Endometrial microvascular endothelial cells (primary cell): Measurements from ENCODE around the gene TRAF3IP3. TPM values are rescaled to one million over a fixed set of nuclear protein-coding genes. Genes with fewer than 3 reads are reported as not detected.
"Not testable (repeated sequence)": the region's sequence is repeated elsewhere in the genome, so short reads cannot be mapped to it uniquely, and the experiment has no call there.

Experiments
- in situ Hi-C: cut with HindIII; loops from 2 replicates; pipeline ENCODE4 v1.10.0; 2017; ENCODE audit warnings: low sequenced_read_pairs, low pct_unique_long_range_greater_than_20kb; ENCODE audit errors: inconsistent ontology term
- total RNA-seq: library from RNA; depleted of rRNA; stranded (reverse); fragments of >200 nt; gene quantifications from one replicate; pipeline ENCODE4 v1.2.3, GENCODE V29; 2015; ENCODE audit errors: inconsistent ontology term

Gene TRAF3IP3
- total RNA-seq, 1 donor from 2014 or later: not detected

GRCh38 chr1:209786146-209786545 is 30.3 kb downstream of the TRAF3IP3 start:
- in situ Hi-C loops: no loop called here

DNA sequence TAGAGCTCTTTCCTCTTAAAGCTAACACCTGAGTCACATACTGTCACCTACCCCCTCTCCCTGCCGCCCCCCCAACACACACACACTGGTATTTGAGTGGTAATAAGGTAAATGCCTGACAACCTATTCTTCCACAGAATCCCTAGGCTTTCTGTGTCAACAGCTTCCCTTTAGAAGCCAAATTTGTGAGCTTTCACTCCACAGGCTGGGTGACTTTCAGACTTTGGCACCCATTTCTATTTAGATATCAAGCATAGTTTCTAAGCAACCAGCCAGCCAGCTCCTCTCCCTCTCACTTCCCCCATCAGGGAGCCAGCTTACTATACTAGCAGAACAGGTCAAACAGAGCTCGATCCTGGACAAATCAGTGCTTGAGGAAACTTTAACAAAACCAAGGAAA is 31.7 kb downstream of the TRAF3IP3 start:
- in situ Hi-C loops: no loop called here

DNA sequence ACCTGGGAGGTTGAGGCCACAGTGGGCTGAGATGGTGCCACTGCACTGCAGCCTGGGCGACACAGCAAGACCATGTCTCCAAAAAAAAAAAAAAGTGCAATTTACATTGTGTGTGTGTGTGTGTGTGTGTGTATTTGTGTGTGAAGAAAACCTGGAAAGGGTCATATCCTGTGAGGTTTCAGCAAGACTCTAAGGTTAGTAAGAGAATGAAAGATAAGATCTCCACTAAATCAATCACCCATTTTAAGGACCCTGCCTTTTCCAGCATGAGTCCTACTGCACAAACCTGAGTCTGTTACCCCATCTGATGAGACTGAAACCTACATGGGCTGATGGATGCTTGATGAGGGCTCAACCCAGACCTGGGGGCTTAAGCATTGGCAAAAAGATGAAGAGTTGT is 33.4 kb downstream of the TRAF3IP3 start:
- in situ Hi-C loops: no loop called here

DNA sequence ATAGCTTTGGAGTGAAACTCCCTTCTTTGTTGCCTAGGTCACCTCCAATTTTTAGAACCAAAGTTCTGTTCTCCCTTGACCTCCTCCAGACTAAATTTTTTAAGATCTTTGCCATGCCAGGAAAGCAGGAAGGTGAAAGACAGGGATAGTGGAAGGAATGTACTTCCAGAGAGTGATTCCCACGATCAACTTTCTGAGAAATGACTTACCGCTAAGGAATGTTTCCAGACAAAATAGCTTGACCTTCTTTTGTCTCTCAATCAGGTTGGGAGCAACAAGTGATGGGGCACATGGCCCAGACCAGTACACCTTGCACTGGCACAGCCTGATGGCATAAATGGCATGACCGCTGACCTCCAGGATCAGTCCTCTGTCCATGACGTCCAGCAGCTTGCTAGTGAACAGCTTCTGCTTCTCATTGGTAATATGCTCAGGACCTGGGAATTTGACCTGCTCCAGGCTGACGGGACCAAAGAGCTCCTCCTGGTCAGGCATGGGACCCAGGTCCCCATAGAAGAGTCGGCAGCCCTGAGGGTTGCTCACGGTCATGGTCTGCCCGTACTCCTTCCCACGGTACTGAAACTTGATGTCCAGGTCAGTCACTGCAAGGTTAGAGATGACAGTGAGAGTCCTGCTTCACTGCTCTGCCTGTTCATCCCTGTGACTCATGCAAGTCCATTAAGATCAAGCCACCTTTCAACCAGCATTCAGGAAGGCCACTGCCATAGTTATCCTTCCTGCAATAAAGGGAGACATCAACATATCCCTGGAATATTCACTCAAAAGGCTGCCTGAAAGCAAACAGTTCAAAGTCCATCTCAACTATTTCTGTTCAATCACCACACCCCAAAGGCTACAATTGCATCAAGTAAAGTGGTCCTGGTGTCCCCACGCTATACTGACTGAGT is 34.7 kb downstream of the TRAF3IP3 start:
- in situ Hi-C loops: no loop called here

GRCh38 chr1:209791920-209792319 is 36.1 kb downstream of the TRAF3IP3 start:
- in situ Hi-C loops: no loop called here

DNA sequence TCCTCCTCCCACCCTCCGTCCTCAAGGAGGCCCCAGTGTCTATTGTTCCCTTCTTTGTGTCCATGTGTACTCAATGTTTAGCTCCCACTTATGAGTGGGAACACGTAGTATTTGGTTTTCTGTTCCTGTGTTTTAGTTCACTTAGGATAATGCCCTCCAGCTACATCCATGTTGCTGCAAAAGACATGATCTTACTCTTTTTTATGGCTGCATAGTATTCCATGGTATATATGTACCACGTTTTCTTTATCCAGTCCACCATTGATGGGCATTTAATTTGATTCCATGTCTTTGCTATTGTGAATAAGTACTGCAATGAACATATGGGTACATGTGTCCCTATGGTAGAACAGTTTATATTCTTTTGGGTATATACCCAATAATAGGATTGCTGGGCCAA is 37.9 kb downstream of the TRAF3IP3 start:
- in situ Hi-C loops: not testable (repeated sequence)

- in situ Hi-C loops: no loop called here
These were observed 42.3 kb downstream of the TRAF3IP3 start for GRCh38 chr1:209797978-209798639.

DNA sequence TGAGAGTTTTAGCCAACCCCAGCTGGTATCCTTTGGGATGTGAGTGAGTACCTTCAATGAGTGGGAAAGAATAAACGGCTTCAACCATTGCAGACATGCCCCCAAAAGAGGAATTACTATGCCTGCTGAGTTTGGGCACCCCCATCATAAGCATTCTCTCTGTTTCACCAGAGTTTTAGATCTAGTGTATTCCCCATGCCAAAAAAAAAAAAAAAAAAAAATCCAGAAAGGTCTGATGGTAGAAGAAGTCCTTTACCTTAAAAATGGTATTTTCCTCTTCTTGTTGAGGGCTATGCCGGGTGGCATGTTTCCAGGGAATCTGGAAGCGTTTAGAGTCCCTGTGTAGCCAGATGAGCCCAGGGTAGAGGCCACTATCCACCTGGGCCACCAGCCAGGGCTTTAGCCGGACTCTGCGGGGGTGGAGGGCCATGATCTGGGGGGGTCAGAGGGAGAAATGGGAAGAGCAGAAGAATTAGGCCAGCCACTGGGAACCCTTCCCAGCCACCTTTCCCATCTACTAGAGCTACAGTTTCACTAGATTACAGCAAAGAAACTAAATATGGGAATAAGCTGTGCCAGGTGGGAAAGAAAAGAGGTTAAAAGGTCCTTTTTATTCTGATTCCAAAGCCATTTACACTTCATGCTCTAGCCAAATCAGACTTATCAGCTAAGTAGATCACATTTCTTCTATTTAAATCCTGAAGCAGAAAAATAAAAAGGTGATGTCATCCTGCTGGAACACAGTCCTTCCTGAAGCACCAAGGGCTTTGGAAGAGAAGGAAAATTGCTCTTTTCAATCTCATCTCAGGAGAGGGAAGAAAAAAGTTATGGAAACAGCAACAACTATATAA is 45.4 kb downstream of the TRAF3IP3 start:
- in situ Hi-C loops: no loop called here

DNA sequence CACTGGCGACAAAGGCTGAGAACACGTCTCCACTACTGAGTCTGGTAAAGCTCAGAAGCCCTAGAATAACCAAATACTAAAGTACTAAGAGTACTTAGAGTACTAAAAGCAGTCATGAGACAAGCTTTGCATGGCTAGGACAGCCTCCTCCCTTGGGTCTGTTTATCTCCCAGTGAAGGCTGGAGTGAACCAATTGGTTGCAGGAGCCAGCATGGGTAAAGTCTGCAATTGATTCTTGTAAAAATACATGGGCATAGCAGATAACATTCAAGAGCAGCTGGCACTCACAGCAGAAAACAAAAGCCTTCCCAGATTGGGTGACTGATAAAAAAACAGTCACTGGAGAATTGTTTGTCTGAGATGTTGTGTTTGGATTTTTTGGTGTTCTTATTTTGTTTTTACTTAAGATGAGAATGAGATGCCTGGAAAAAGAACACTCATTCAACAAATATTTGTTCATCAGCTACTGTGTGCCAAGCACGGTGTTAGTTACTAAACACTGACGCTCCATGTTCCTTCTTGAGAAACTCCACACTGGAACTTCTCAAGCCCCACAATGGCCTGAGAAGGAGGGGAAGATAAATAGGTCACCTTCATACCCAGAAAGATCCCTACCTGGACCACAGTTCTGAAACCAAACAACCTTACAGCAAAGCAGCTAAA is 46.4 kb downstream of the TRAF3IP3 start:
- in situ Hi-C loops: no loop called here

DNA sequence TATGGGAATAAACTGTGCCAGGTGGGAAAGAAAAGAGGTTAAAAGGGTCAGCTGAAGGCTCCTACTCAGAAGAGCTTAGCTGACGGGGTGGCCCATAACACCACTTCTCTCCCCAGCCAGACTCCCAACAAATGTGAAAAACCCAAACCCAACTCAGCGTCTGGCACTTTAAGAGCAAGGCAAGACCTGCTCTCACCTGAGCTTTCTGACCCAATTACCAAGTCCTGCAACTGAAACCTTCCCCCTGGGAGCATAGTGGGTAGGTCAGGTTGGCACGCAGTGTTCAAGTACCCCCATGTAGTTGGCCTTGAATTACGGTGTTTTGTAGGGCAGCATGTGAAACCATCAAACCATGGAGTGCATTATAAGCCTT is 46.9 kb downstream of the TRAF3IP3 start:
- in situ Hi-C loops: no loop called here

GRCh38 chr1:209803568-209803967 is 47.7 kb downstream of the TRAF3IP3 start:
- in situ Hi-C loops: no loop called here

- in situ Hi-C loops: no loop called here
These were observed 49.5 kb downstream of the TRAF3IP3 start for GRCh38 chr1:209805341-209805781.

DNA sequence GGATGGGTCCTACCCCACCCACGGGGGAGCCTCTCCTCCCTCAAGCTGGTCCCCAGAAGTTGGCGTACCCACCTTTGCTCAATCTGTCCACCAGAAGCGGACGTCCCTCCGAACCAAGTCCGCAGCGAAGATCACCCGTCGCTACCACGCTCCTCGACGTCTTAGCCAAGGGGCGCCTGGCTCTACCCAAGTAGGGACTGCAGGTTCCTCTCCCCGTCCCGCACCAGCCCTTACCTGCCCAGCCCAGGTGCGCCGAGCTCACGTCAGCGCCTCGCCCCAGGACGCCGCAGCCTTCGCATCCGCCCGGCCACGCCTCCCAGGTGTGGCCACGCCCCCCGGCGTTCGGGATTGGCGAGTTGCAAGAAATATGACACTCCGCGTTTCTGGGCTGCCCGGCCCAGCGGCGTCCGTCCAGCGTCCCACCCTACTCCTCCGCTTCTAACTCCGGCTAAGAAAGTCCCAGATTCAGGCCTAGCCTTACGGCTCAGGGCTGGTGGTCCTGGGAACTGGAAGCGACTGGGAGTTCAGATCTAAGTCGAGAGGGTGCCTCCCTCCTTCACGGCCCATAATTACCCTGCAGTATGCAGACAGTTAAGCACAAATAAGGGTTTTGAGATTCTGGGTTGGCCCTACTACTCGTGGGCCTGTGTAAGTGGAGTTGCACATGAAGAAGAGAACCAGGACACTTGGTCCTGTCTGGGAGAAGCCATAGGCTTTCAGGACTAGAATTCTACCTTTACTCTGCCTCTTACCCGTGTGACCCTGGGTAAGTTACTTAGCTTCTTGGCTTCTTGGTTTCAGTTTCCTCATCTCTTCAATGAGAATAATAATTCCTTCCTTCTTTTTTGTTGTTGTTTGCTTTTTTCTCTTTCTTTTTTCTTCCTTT is 50.3 kb downstream of the TRAF3IP3 start, which contains the start of gene IRF6:
Gene IRF6, minus strand, starts transcription at position 268 of the 886 bp plus-strand sequence. CDS start 4,729 bp downstream, outside the sequence.
- in situ Hi-C loops: no loop called here

- in situ Hi-C loops: no loop called here
These were observed 51.7 kb downstream of the TRAF3IP3 start for GRCh38 chr1:209807509-209807908.

- in situ Hi-C loops: no loop called here
These were observed 52.3 kb downstream of the TRAF3IP3 start for GRCh38 chr1:209808059-209808581.

DNA sequence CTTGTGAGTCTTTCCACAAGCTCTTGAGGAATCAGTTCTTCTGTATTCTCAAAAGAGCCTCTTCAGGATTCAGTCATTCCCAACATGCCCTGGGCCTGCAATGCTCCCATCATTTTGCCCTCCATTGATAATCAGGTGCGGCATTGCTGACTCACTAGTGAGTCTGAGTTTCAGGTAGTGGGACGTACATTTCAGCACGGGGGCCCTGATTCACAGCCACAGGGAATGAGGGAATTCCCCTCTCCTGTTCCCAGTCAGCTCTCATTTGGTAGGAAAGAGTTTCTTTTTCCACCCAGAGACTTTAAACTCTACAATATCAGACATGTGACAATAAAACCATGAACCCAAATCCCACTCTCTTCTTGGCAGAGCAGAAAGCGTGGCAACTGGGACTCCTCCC is 53.8 kb downstream of the TRAF3IP3 start:
- in situ Hi-C loops: no loop called here

GRCh38 chr1:209810783-209811182 is 54.9 kb downstream of the TRAF3IP3 start:
- in situ Hi-C loops: no loop called here

DNA sequence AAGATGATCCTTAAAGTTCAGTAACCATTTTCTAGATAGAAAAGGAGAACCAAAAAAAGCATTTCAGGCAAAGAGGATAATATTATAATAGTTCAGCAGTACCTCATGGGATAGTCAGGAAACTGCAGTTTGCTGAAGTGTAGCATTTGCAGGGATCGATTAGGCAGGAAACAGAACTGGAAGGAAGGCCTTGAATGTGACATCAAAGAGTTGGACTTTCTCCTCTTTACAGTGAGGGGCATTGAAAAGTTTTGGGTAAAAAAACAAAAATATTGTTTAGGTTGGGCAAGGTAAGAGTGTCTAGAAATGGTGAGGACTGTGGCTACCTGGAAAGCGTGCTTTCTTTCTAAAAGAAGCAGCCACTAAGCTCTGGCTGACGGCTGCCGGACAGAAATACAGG is 58.0 kb downstream of the TRAF3IP3 start:
- in situ Hi-C loops: no loop called here
